PC-9 (cell line): ENCODE results near the gene SIK3.

Experiments used
- EZH2 ChIP-seq: fragments of 200-600 bp; sonication (generic); IDR thresholded peaks from 2 replicates; pipeline ENCODE4 v1.8.0; 2017; ENCODE audit warnings: antibody characterized with exemption, low read depth
- TF ChIP-seq, protein P1 (sequence below): fragments of 200-600 bp; sonication (generic); conservative IDR thresholded peaks from 2 replicates; pipeline ENCODE4 v1.6.1; 2017; ENCODE audit warnings: mixed run types, antibody characterized with exemption, mild to moderate bottlenecking, moderate library complexity

DNA sequence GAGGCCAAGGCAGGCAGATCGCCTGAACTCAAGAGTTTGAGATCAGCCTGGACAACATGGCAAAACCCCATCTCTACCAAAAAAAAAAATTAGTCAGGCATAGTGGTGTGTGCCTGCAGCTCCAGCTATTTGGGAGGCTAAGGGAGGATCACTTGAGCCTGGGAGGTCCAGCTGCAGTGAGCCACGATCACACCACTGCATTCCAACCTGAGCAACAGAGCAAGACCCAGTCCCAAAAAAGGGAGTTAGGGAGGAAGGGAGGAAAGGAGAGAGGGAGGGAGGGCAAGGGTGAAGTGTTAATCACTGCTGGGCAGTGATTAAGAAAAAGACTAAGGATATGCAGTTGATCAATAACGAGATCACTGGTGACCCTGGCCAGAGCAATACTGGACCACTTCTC, 204.8 kb downstream of the SIK3 start:
- TF ChIP-seq, protein P1, sequence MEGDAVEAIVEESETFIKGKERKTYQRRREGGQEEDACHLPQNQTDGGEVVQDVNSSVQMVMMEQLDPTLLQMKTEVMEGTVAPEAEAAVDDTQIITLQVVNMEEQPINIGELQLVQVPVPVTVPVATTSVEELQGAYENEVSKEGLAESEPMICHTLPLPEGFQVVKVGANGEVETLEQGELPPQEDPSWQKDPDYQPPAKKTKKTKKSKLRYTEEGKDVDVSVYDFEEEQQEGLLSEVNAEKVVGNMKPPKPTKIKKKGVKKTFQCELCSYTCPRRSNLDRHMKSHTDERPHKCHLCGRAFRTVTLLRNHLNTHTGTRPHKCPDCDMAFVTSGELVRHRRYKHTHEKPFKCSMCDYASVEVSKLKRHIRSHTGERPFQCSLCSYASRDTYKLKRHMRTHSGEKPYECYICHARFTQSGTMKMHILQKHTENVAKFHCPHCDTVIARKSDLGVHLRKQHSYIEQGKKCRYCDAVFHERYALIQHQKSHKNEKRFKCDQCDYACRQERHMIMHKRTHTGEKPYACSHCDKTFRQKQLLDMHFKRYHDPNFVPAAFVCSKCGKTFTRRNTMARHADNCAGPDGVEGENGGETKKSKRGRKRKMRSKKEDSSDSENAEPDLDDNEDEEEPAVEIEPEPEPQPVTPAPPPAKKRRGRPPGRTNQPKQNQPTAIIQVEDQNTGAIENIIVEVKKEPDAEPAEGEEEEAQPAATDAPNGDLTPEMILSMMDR = no peak
- no peak for TF ChIP-seq EZH2
